Hepatocyte (in vitro differentiated cells): Measurements from ENCODE around the gene TEKT5. TPM values are rescaled to one million over a fixed set of nuclear protein-coding genes. Genes with fewer than 3 reads are reported as not detected.

Experiments used
- DNase-seq: peaks from one replicate; pipeline ENCODE4 v3.0.0-alpha.2; 2016; ENCODE audit warnings: low spot score
- H2AFZ ChIP-seq: fragments of 200-600 bp; sonication (generic); 2 replicates; pipeline ENCODE4 v1.6.0; 2016; ENCODE audit warnings: antibody characterized with exemption, mild to moderate bottlenecking
- H3K27ac ChIP-seq: fragments of 200-600 bp; sonication (generic); 2 replicates; pipeline ENCODE4 v1.5.1; 2016; ENCODE audit warnings: mild to moderate bottlenecking
- H3K27me3 ChIP-seq: fragments of 200-600 bp; sonication (generic); 2 replicates; pipeline ENCODE4 v1.6.1; 2016
- H3K36me3 ChIP-seq: fragments of 200-600 bp; sonication (generic); replicated peaks from 2 replicates; pipeline ENCODE4 v1.5.1; 2016; ENCODE audit warnings: low read depth; ENCODE audit not compliant: insufficient read depth
- H3K4me1 ChIP-seq: fragments of 200-600 bp; sonication (generic); 2 replicates; pipeline ENCODE4 v1.5.1; 2016; ENCODE audit warnings: mild to moderate bottlenecking, moderate library complexity; ENCODE audit not compliant: insufficient read depth
- H3K4me2 ChIP-seq: fragments of 200-600 bp; sonication (generic); 2 replicates; pipeline ENCODE4 v1.6.0; 2016
- H3K4me3 ChIP-seq: fragments of 200-600 bp; sonication (generic); 2 replicates; pipeline ENCODE4 v1.5.1; 2016; ENCODE audit warnings: mild to moderate bottlenecking
- H3K79me2 ChIP-seq: fragments of 200-600 bp; sonication (generic); 2 replicates; pipeline ENCODE4 v1.6.0; 2017; ENCODE audit warnings: mild to moderate bottlenecking
- H3K9me2 ChIP-seq: fragments of 200-600 bp; sonication (generic); replicated peaks from 2 replicates; pipeline ENCODE4 v1.6.0; 2017; ENCODE audit warnings: mild to moderate bottlenecking; ENCODE audit not compliant: insufficient read depth
- H3K9me3 ChIP-seq: fragments of 200-600 bp; sonication (generic); 2 replicates; pipeline ENCODE4 v1.5.1; 2016; ENCODE audit warnings: low read depth, mild to moderate bottlenecking
- H4K20me1 ChIP-seq: fragments of 200-600 bp; sonication (generic); 2 replicates; pipeline ENCODE4 v1.6.0; 2016; ENCODE audit warnings: mild to moderate bottlenecking; ENCODE audit not compliant: insufficient read depth, poor library complexity, severe bottlenecking
- CTCF ChIP-seq: fragments of 200-600 bp; sonication (generic); IDR thresholded peaks from 2 replicates; pipeline ENCODE4 v1.5.1; 2016; ENCODE audit warnings: antibody characterized with exemption, mild to moderate bottlenecking; ENCODE audit not compliant: poor library complexity
- EZH2 ChIP-seq: fragments of 200-600 bp; sonication (generic); IDR thresholded peaks from 2 replicates; pipeline ENCODE4 v1.6.1; 2016; ENCODE audit warnings: antibody characterized with exemption, mild to moderate bottlenecking, borderline replicate concordance
- EZH2phosphoT487 ChIP-seq: fragments of 200-600 bp; sonication (generic); IDR thresholded peaks from one replicate; pipeline ENCODE4 v1.6.1; 2018; ENCODE audit warnings: antibody characterized with exemption, mild to moderate bottlenecking, low read depth, moderate library complexity; ENCODE audit not compliant: unreplicated experiment, severe bottlenecking
- WGBS: methylation state at CpG from one replicate; pipeline ENCODE4 v1.1.6; 2016; ENCODE audit warnings: low lambda C conversion rate; ENCODE audit errors: missing lambda C conversion rate; 5-methylcytosine and 5-hydroxymethylcytosine counted together
- polyA plus RNA-seq: library from polyadenylated mRNA; unstranded; fragments of >200 nt; fragmentation: Nextera tagmentation; extraction: Ambion mirVana; gene quantifications from 2 replicates; pipeline ENCODE4 v1.2.1, GENCODE V29; 2016
- small RNA-seq: library from RNA; depleted of rRNA; stranded (forward); fragments of <200 nt; gene quantifications from one replicate; pipeline ENCODE3, GENCODE V24; 2014
- total RNA-seq: library from RNA; depleted of rRNA; stranded (reverse); fragments of >200 nt; gene quantifications from 2 replicates; pipeline ENCODE4 v1.2.3, GENCODE V29; 2014

Gene TEKT5
- total and polyA plus RNA-seq, 2 experiments from 2014 or later: not detected

GRCh38 chr16:10578474-10579316 is 116.0 kb downstream of the TEKT5 start:
- Histone ChIP-seq H3K27me3 (no peaks in the 10 kb centered on the region), H3K9me2 (no peaks in the 10 kb centered on the region), H3K4me3 (no peak overlapping the region), H2AFZ (no peak overlapping the region), H3K4me2 (peak overlapping the region; percentile 99), H3K27ac (no peak overlapping the region), H3K36me3 (no peaks in the 10 kb centered on the region), H3K9me3 (no peaks in the 10 kb centered on the region), H3K4me1 (peaks cover 28% of the 10 kb centered on the region), H4K20me1 (no peaks in the 10 kb centered on the region), H3K79me2 (peaks cover 20% of the 10 kb centered on the region)
- TF ChIP-seq CTCF (no peak), EZH2 (no peak), EZH2phosphoT487 (no peak)
- DNase-seq: no peak
- WGBS: 64% methylated on average over 20 of the region's 20 CpGs

Small RNA genes within 50 kb of the gene (small RNA-seq; reads per million reads assigned to genes)
- not detected for gene MTND4LP24
- gene MTND6P33: not detected

Other genes starting within 250 kb of the TEKT5 start
- gene EMP2, start 114.3 kb downstream of the TEKT5 start, total RNA-seq: 23.4 and 29.1 TPM in 2 replicates
- gene EMP2, start 114.3 kb downstream of the TEKT5 start, polyA plus RNA-seq: 93.4 and 147 TPM in 2 replicates
- gene NUBP1, start 48.9 kb upstream of the TEKT5 start, total RNA-seq: 25.6 and 32.3 TPM in 2 replicates
- 31.7 and 38.8 TPM in 2 replicates for gene NUBP1, start 48.9 kb upstream of the TEKT5 start, polyA plus RNA-seq
- gene TVP23A, start 123.9 kb upstream of the TEKT5 start, total RNA-seq: 0.67 and 1.5 TPM in 2 replicates
- 1.1 and 1.5 TPM in 2 replicates for gene TVP23A, start 123.9 kb upstream of the TEKT5 start, polyA plus RNA-seq
- gene CIITA, start 182.3 kb upstream of the TEKT5 start, total RNA-seq: 0.08 TPM in 1 of 2 replicates, not detected in the other
- gene CIITA, start 182.3 kb upstream of the TEKT5 start, polyA plus RNA-seq: 0.24 and 1.1 TPM in 2 replicates
- gene DEXI, start 247.5 kb upstream of the TEKT5 start, total RNA-seq: 51.6 and 53.7 TPM in 2 replicates
- gene DEXI, start 247.5 kb upstream of the TEKT5 start, polyA plus RNA-seq: 68.9 and 82.4 TPM in 2 replicates
- 19.7 and 22.6 TPM in 2 replicates for gene CLEC16A, start 249.6 kb upstream of the TEKT5 start, total RNA-seq
- 22.3 and 29.0 TPM in 2 replicates for gene CLEC16A, start 249.6 kb upstream of the TEKT5 start, polyA plus RNA-seq